Measurements from ENCODE around the gene P2RY12. TPM values are rescaled to one million over a fixed set of nuclear protein-coding genes. Genes with fewer than 3 reads are reported as not detected.

P2RY12 gene
- total and polyA plus RNA-seq, 2 donors (not counting 3 experiments of a cell fraction or from before 2014, with no cell fraction given): not detected

DNA sequence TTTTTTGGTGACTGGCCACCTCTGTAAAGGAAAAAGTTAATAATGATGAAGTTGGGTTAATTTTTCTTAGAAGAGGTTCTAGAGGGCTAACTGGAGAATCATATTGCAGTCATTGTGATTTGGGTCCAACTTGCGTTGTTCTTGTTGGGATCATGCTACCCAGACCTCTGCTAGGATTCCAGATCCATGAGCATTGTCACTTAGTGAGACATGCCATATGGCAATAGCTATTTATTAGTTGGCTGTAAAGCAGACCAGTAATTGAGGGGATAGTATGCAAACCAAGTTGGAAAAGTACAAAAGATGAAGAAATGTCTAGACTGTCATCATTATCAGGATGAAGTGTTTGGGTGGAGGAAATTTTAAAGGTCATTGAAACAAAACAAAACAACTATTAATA lies 30.7 kb upstream of the P2RY12 start:
- H3K27me3 ChIP-seq (ENCODE audit: control insufficient read depth in 2 of 2, insufficient read depth in 2 of 2, low read length in 2 of 2): no peaks in the 10 kb centered on the region
- H3K9ac ChIP-seq (replicated peaks; ENCODE audit: extremely low read depth, insufficient read depth, low read length): no peak overlapping the region
- TF ChIP-seq MYC (IDR thresholded peaks at IDR 0.05; ENCODE audit: low read depth, low read length) (no peak), POLR2AphosphoS5 (IDR thresholded peaks at IDR 0.05; ENCODE audit: insufficient read depth, low read depth, low read length) (no peak), EZH2 (IDR thresholded peaks at IDR 0.05; ENCODE audit: borderline replicate concordance, low read depth, low read length, severe bottlenecking) (no peak), JUN (IDR thresholded peaks at IDR 0.05; ENCODE audit: borderline replicate concordance, insufficient read depth, insufficient read length, low read depth) (no peak), POLR2A (IDR thresholded peaks at IDR 0.05; ENCODE audit: low read depth, low read length) (no peak), GATA2 (IDR thresholded peaks at IDR 0.05; ENCODE audit: insufficient read depth, insufficient read length, low read depth, low read length) (no peak)
- TF ChIP-seq, protein P1, sequence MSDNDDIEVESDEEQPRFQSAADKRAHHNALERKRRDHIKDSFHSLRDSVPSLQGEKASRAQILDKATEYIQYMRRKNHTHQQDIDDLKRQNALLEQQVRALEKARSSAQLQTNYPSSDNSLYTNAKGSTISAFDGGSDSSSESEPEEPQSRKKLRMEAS (IDR thresholded peaks at IDR 0.05; ENCODE audit: insufficient read depth, insufficient read length): no peak
- TF ChIP-seq, protein P2, sequence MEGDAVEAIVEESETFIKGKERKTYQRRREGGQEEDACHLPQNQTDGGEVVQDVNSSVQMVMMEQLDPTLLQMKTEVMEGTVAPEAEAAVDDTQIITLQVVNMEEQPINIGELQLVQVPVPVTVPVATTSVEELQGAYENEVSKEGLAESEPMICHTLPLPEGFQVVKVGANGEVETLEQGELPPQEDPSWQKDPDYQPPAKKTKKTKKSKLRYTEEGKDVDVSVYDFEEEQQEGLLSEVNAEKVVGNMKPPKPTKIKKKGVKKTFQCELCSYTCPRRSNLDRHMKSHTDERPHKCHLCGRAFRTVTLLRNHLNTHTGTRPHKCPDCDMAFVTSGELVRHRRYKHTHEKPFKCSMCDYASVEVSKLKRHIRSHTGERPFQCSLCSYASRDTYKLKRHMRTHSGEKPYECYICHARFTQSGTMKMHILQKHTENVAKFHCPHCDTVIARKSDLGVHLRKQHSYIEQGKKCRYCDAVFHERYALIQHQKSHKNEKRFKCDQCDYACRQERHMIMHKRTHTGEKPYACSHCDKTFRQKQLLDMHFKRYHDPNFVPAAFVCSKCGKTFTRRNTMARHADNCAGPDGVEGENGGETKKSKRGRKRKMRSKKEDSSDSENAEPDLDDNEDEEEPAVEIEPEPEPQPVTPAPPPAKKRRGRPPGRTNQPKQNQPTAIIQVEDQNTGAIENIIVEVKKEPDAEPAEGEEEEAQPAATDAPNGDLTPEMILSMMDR (IDR thresholded peaks at IDR 0.05; ENCODE audit: extremely low read depth in 1 of 2, insufficient read depth in 1 of 2, low read depth in 1 of 2, low read length in 2 of 2): no peak
- dilution Hi-C loops (cut with MboI; ENCODE audit: extremely low pct_ligation_motif_present, low sequenced_read_pairs): no loop called here
- DNase-seq (ENCODE audit: low read depth, low spot score): no peak
- no peaks in the 10 kb centered on the region for H3K9me3 ChIP-seq (replicated peaks; ENCODE audit: control insufficient read depth, insufficient read depth, low read length)
- no peak overlapping the region for H3K4me2 ChIP-seq (ENCODE audit: insufficient read depth, low read length)
- ChIA-PET POLR2A (no interaction called here), CTCF (interaction anchor here (0.6 kb wide), 1 partner anchor 35 kb away, joined by 3 read pairs; no protein-coding TSS in a partner anchor)
- no peaks in the 10 kb centered on the region for H3K79me2 ChIP-seq (ENCODE audit: control insufficient read depth, insufficient read depth, low read length)
- H3K4me3 ChIP-seq (replicated peaks in 1 of 3; ENCODE audit: insufficient read depth in 1 of 3, low read depth in 1 of 3, low read length in 3 of 3): no peak overlapping the region
- FAIRE-seq: no peak
- no peak overlapping the region for H2AFZ ChIP-seq (ENCODE audit: low read depth, low read length)
- BruUV-seq (replicated peaks): no TSS peak
- no peaks in the 10 kb centered on the region for H3K36me3 ChIP-seq (ENCODE audit: control insufficient read depth in 2 of 2, extremely low read depth in 1 of 2, insufficient read depth in 2 of 2, low read length in 2 of 2)
- H3K4me1 ChIP-seq (ENCODE audit: control insufficient read depth, extremely low read depth, insufficient read depth, low read length): no peaks in the 10 kb centered on the region
- intact Hi-C loops (cut with micrococcal nuclease): no loop called here
- H3K27ac ChIP-seq (ENCODE audit: insufficient read depth, low read depth, low read length): no peak overlapping the region
- H4K20me1 ChIP-seq (replicated peaks; ENCODE audit: control insufficient read depth, extremely low read depth, insufficient read depth, low read length): no peaks in the 10 kb centered on the region
- H3K9me1 ChIP-seq (replicated peaks; ENCODE audit: control insufficient read depth, extremely low read depth, insufficient read depth, low read length): no peaks in the 10 kb centered on the region
